MM.1S (cell line): Measurements from ENCODE around the gene RPL7A.

Experiments used
- DNase-seq: peaks from one replicate; pipeline ENCODE4 v3.0.0-alpha.2; 2015
- H2AFZ ChIP-seq: fragments of 300-600 bp; sonication (generic); 2 replicates; pipeline ENCODE4 v1.6.0; 2016; ENCODE audit warnings: antibody characterized with exemption, low read length
- H3F3A ChIP-seq: fragments of 300-600 bp; sonication (generic); 2 replicates; pipeline ENCODE4 v1.6.1; 2016; ENCODE audit warnings: mild to moderate bottlenecking, antibody characterized with exemption, low read length, moderate library complexity, mixed read lengths; ENCODE audit not compliant: insufficient read depth
- H3K27ac ChIP-seq: fragments of 300-600 bp; sonication (generic); 2 replicates; pipeline ENCODE4 v1.5.1; 2016; ENCODE audit warnings: mild to moderate bottlenecking, low read length
- H3K27me3 ChIP-seq: fragments of 300-600 bp; sonication (generic); replicated peaks from 2 replicates; pipeline ENCODE4 v1.6.0; 2016; ENCODE audit warnings: low read length; ENCODE audit not compliant: insufficient read depth
- H3K36me3 ChIP-seq: fragments of 300-600 bp; sonication (generic); replicated peaks from 2 replicates; pipeline ENCODE4 v1.6.1; 2016; ENCODE audit warnings: mild to moderate bottlenecking, low read length, mixed read lengths; ENCODE audit not compliant: insufficient read depth
- H3K4me1 ChIP-seq: fragments of 300-600 bp; sonication (generic); 2 replicates; pipeline ENCODE4 v1.6.1; 2016; ENCODE audit warnings: low read length, mixed read lengths
- H3K4me2 ChIP-seq: fragments of 300-600 bp; sonication (generic); 2 replicates; pipeline ENCODE4 v1.6.0; 2016; ENCODE audit warnings: low read depth, low read length
- H3K4me3 ChIP-seq: fragments of 300-600 bp; sonication (generic); 2 replicates; pipeline ENCODE4 v1.5.1; 2016; ENCODE audit warnings: low read length, mixed read lengths
- H3K79me2 ChIP-seq: fragments of 300-600 bp; sonication (generic); 2 replicates; pipeline ENCODE4 v1.6.1; 2016; ENCODE audit warnings: mixed run types, low read length, mixed read lengths
- H3K9ac ChIP-seq: fragments of 300-600 bp; sonication (generic); 2 replicates; pipeline ENCODE4 v1.6.1; 2016; ENCODE audit warnings: low read length, mixed read lengths
- H3K9me2 ChIP-seq: fragments of 300-600 bp; sonication (generic); replicated peaks from 2 replicates; pipeline ENCODE4 v1.6.1; 2016; ENCODE audit warnings: mild to moderate bottlenecking, low read length, mixed read lengths; ENCODE audit not compliant: insufficient read depth
- H3K9me3 ChIP-seq: fragments of 300-600 bp; sonication (generic); replicated peaks from 2 replicates; pipeline ENCODE4 v1.6.1; 2016; ENCODE audit warnings: mild to moderate bottlenecking, low read length, mixed read lengths; ENCODE audit not compliant: insufficient read depth
- H4K20me1 ChIP-seq: fragments of 300-600 bp; sonication (generic); 2 replicates; pipeline ENCODE4 v1.6.1; 2016; ENCODE audit warnings: mild to moderate bottlenecking, low read length, moderate library complexity, mixed read lengths; ENCODE audit not compliant: insufficient read depth
- EZH2 ChIP-seq: fragments of 300-600 bp; sonication (generic); optimal IDR thresholded peaks from 2 replicates; pipeline ENCODE3; 2017; ENCODE audit warnings: low read depth, mild to moderate bottlenecking, antibody characterized with exemption, low read length, mixed read lengths
- EZH2phosphoT487 ChIP-seq: fragments of 300-600 bp; sonication (generic); IDR thresholded peaks from 2 replicates; pipeline ENCODE4 v1.6.1; 2018; ENCODE audit warnings: antibody characterized with exemption, low read length
- TF ChIP-seq, protein P1 (sequence below): fragments of 300-600 bp; sonication (generic); IDR thresholded peaks from 2 replicates; pipeline ENCODE4 v1.5.1; 2016; ENCODE audit warnings: antibody characterized with exemption, low read length, mixed read lengths

Gene RPL7A

DNA sequence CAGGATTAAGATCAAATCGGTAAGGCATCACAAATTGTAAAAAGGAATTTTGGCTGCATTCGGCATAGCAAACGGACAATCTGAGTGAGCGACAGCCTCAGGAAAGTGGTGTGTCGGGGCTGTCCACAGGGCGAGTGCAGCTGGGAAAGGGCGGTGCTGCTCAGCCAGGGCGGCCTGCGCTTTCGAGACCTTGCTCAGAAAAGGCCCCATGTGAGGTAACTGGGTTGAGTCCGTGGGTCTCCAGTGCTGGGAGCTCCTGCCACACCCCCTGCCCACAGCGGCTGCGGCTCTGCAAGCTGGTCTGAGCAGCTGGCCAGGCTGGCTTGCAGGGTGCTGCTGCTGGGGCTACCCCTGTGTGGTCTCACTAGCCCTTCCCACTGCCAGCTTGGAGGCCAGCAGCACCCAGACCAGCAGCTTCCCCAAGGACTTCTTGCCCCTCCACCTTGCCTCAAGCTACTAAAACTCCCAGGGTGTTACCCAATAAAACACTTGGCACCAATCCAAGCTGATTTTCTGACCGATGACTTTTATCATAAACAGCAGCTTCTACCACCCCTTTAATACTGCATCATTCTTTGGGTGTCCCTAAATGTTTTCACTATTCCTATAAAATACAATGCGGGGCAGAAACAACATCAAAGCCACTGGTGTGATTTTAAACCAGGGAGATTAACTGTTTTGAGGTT, 14.5 kb downstream of the RPL7A start:
- Histone ChIP-seq H3K4me3 (no peak overlapping the region), H3K9me2 (no peaks in the 10 kb centered on the region), H2AFZ (no peak overlapping the region), H3K9me3 (no peaks in the 10 kb centered on the region), H3K79me2 (peaks cover 55% of the 10 kb centered on the region), H3K36me3 (peaks cover 13% of the 10 kb centered on the region; the same call in 1 of the 2 replicates), H3K4me1 (peaks cover 4% of the 10 kb centered on the region; the same call in 1 of the 2 replicates), H3K27me3 (no peaks in the 10 kb centered on the region), H4K20me1 (0 out of 2 replicates have a peak, but pooled peaks cover 8% of the 10 kb centered on the region), H3F3A (no peaks in the 10 kb centered on the region), H3K9ac (no peak overlapping the region), H3K27ac (no peak overlapping the region), H3K4me2 (no peak overlapping the region)
- DNase-seq: no peak
- TF ChIP-seq, protein P1, sequence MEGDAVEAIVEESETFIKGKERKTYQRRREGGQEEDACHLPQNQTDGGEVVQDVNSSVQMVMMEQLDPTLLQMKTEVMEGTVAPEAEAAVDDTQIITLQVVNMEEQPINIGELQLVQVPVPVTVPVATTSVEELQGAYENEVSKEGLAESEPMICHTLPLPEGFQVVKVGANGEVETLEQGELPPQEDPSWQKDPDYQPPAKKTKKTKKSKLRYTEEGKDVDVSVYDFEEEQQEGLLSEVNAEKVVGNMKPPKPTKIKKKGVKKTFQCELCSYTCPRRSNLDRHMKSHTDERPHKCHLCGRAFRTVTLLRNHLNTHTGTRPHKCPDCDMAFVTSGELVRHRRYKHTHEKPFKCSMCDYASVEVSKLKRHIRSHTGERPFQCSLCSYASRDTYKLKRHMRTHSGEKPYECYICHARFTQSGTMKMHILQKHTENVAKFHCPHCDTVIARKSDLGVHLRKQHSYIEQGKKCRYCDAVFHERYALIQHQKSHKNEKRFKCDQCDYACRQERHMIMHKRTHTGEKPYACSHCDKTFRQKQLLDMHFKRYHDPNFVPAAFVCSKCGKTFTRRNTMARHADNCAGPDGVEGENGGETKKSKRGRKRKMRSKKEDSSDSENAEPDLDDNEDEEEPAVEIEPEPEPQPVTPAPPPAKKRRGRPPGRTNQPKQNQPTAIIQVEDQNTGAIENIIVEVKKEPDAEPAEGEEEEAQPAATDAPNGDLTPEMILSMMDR: no peak
- TF ChIP-seq EZH2phosphoT487 (no peak), EZH2 (no peak)

DNA sequence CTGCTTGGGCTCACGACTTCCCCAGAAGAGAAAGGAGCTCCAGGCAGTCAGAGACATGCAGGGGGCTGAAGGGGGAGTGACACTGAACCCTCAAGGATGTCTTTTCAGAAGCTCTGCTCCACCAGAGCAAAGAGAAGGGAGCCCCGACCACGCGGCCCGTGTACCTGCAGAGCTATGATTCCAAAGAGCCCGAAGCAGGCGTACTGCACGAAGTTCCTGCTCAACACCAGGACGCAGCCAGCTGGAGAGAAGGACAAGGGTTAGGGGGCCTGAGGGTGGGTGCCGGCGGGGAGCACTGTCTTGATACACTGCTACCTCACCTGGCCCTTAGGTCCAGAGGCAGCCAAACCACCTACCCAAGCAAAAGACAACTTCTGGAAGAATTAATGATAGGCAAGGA, 18.4 kb downstream of the RPL7A start:
- Histone ChIP-seq H3K4me2 (no peak overlapping the region), H3K9me3 (no peaks in the 10 kb centered on the region), H4K20me1 (peaks cover 34% of the 10 kb centered on the region; the same call in 1 of the 2 replicates), H3K9me2 (no peaks in the 10 kb centered on the region), H3K36me3 (peaks cover 13% of the 10 kb centered on the region; the same call in 1 of the 2 replicates), H3K4me1 (no peaks in the 10 kb centered on the region), H3K27ac (no peak overlapping the region), H3K79me2 (peaks cover 73% of the 10 kb centered on the region), H3K27me3 (no peaks in the 10 kb centered on the region), H3K4me3 (no peak overlapping the region), H3F3A (no peaks in the 10 kb centered on the region), H2AFZ (no peak overlapping the region), H3K9ac (no peak overlapping the region)
- TF ChIP-seq, protein P1: no peak
- TF ChIP-seq EZH2 (no peak), EZH2phosphoT487 (no peak)
- DNase-seq: no peak

DNA sequence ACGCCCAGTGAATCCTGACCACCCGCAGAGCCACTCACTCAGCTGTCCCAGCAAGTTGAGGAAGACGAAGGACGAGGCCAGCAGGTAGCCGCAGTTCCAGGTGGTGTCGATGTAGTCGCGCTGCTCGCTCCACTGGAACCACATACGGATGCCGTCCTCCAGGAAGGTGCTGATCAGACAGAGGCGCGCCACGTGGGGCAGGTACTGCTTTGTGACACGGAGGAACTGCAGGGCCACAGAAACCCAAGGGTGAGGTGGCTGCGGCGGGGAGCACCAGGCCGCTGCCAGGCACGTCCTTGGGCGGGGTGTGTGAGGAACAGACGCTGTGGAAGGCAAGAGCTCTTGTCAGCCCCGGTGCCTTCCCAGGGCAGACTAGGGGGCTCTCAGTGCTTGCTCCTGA, 19.2 kb downstream of the RPL7A start:
- H3K4me3 ChIP-seq: no peak overlapping the region
- no peak for DNase-seq
- no peaks in the 10 kb centered on the region for H3K27me3 ChIP-seq
- no peaks in the 10 kb centered on the region for H3K4me1 ChIP-seq
- no peaks in the 10 kb centered on the region for H3K9me3 ChIP-seq
- peaks cover 76% of the 10 kb centered on the region for H3K79me2 ChIP-seq
- H3K36me3 ChIP-seq: peaks cover 13% of the 10 kb centered on the region; the same call in 1 of the 2 replicates
- TF ChIP-seq, protein P1: no peak
- no peak for TF ChIP-seq EZH2
- no peak for TF ChIP-seq EZH2phosphoT487
- no peaks in the 10 kb centered on the region for H3F3A ChIP-seq
- no peaks in the 10 kb centered on the region for H3K9me2 ChIP-seq
- no peak overlapping the region for H2AFZ ChIP-seq
- no peak overlapping the region for H3K9ac ChIP-seq
- no peak overlapping the region for H3K4me2 ChIP-seq
- no peak overlapping the region for H3K27ac ChIP-seq
- peaks cover 38% of the 10 kb centered on the region for H4K20me1 ChIP-seq
